Right lobe of liver (tissue), 6 donors: ENCODE results near the gene AURKA. TPM values are rescaled to one million over a fixed set of nuclear protein-coding genes. Genes with fewer than 3 reads are reported as not detected.

Source experiments
- ATAC-seq, 4 donors: fragments of 200-7000 bp; cut with Tn5 transposase; one replicate each; pipeline ENCODE4 v1.9.1; 2020; ENCODE audit warnings: mild to moderate bottlenecking in 4 of 4, moderate library complexity in 4 of 4
- DNase-seq, 3 donors: peaks; one replicate each; pipeline ENCODE4 v3.0.0-alpha.2; 2020
- H3K27ac ChIP-seq, 3 donors: fragments of 200-600 bp; one replicate each; pipeline ENCODE4 v1.8.0; 2022
- H3K27me3 ChIP-seq, 2 donors: fragments of 200-600 bp; one replicate each; pipeline ENCODE4 v1.8.0; 2022
- H3K36me3 ChIP-seq, 4 donors: fragments of 200-600 bp; sonication (generic) in 1 of 4; one replicate each; pipeline versions ENCODE4 v1.5.1 to v1.8.0; 2017 to 2022; ENCODE audit warnings: control low read depth in 1 of 4
- H3K4me1 ChIP-seq, 4 donors: fragments of 200-600 bp; sonication (generic) in 1 of 4; one replicate each; pipeline versions ENCODE4 v1.5.1 to v1.8.0; 2017 to 2022; ENCODE audit warnings: control low read depth in 1 of 4
- H3K4me3 ChIP-seq, 3 donors: fragments of 200-600 bp; one replicate each; pipeline ENCODE4 v1.8.0; 2022
- H3K9me3 ChIP-seq, 4 donors: fragments of 200-600 bp; sonication (generic) in 1 of 4; one replicate each; pipeline versions ENCODE4 v1.5.1 to v1.8.0; 2017 to 2022; ENCODE audit warnings: control low read depth in 1 of 4
- POLR2A ChIP-seq: fragments of 450-650 bp; IDR thresholded peaks from one replicate; pipeline ENCODE4 v1.6.1; 2017; ENCODE audit warnings: antibody characterized with exemption, mild to moderate bottlenecking
- WGBS: methylation state at CpG from one replicate; pipeline ENCODE4 v1.1.6; 2018; ENCODE audit warnings: low coverage, low lambda C conversion rate; ENCODE audit not compliant: insufficient coverage; ENCODE audit errors: missing lambda C conversion rate; 5-methylcytosine and 5-hydroxymethylcytosine counted together
- intact Hi-C, 2 donors: fragments of 100-400 bp; cut with DNase I; formaldehyde crosslinking; loops; one replicate each; pipeline versions ENCODE4 v1.11.2 to v1.14.1; 2022
- total RNA-seq, 6 experiments: library from RNA; depleted of rRNA in 2 of 6; stranded (reverse); fragments of >200 nt in 2 of 6; fragmentation: NEBNext Ultra II Directional in 3 of 6; extraction: Animal tissue kit (Norgen Biotek cat#: 25700) in 3 of 6; gene quantifications; one replicate each; pipeline versions ENCODE4 v1.1.0 to v1.2.4, GENCODE V29; 2016 to 2023
- TF ChIP-seq, protein P1 (sequence below), 4 donors: fragments of 200-600 bp in 3 of 4; fragments of 450-650 bp in 1 of 4; IDR thresholded peaks; one replicate each; pipeline versions ENCODE4 v1.5.1 to v1.8.0; 2016 to 2022; ENCODE audit warnings: antibody characterized with exemption in 4 of 4, mild to moderate bottlenecking in 2 of 4
- donor health status: DM: no; HTN: yes; CAD: no.
- donor health status: DM: no; HTN: no; CAD: no.
- donor health status: DM: no; HTN: no; CAD: no.
- donor health status: DM: no; HTN: yes; CAD: no.
- donor health status: DM: no; HTN: yes; CAD: no.

Gene AURKA
- total RNA-seq, 6 experiments from 2014 or later = 1.5 to 7.4 (median 2.5) TPM

DNA sequence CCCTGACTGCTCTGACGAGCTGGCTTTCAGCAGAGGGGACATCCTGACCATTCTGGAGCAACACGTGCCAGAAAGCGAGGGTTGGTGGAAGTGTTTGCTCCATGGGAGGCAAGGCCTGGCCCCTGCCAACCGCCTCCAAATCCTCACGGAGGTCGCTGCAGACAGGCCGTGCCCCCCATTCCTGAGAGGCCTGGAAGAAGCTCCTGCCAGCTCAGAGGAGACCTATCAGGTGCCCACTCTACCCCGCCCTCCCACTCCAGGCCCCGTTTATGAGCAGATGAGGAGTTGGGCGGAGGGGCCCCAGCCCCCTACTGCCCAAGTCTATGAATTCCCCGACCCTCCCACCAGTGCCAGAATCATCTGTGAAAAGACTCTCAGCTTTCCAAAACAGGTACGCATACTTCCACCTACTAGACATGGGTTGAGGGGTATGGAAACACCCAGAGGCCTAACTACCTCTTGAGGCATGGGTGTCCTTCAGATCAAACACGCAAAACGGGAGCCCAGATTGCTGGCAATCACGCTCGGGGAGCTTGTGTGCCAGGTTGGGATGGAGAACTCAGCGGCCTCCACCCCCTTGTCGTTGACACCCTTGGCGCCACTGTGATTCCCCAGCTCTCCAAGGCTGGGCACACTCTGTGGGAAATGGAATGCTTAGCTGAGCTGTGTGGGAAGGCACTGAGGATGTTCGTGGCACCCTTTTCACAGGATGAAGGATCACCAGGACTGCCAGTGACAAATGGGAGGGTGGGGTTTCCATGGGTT lies 45.4 kb upstream of the AURKA start:
- TF ChIP-seq POLR2A = no peak
- DNase-seq (no peak), ATAC-seq (no peak)
- Histone ChIP-seq H3K27ac (no peak overlapping the region), H3K9me3 (no peaks in the 10 kb centered on the region), H3K4me3 (no peak overlapping the region), H3K36me3 (no peaks in the 10 kb centered on the region), H3K27me3 (no peaks in the 10 kb centered on the region), H3K4me1 (no peaks in the 10 kb centered on the region)
- intact Hi-C loops = no loop called here
- 98% methylated on average over 8 of the region's 20 CpGs for WGBS

DNA sequence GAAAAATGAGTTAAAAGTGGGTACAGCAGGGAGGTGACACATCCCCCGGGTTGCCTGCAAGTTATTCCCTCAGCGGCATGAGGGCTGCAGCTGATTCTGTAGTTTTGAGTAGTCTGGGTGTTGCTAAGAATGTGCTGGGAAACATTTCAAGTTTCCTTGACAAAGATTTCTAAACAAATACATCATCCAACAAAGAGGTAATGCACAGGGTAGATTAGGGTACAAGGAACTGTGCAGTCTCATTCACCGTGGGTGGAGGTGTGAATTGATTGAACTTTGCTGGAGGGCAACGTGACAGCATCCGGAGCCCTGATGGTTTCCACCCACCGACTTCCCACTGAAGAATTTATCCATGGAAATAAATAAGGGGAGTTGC lies 41.9 kb upstream of the AURKA start:
- DNase-seq (no peak), ATAC-seq (no peak)
- H3K27ac ChIP-seq = no peak overlapping the region
- no peak for TF ChIP-seq POLR2A
- TF ChIP-seq, protein P1, sequence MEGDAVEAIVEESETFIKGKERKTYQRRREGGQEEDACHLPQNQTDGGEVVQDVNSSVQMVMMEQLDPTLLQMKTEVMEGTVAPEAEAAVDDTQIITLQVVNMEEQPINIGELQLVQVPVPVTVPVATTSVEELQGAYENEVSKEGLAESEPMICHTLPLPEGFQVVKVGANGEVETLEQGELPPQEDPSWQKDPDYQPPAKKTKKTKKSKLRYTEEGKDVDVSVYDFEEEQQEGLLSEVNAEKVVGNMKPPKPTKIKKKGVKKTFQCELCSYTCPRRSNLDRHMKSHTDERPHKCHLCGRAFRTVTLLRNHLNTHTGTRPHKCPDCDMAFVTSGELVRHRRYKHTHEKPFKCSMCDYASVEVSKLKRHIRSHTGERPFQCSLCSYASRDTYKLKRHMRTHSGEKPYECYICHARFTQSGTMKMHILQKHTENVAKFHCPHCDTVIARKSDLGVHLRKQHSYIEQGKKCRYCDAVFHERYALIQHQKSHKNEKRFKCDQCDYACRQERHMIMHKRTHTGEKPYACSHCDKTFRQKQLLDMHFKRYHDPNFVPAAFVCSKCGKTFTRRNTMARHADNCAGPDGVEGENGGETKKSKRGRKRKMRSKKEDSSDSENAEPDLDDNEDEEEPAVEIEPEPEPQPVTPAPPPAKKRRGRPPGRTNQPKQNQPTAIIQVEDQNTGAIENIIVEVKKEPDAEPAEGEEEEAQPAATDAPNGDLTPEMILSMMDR (IDR thresholded peaks at IDR 0.05) = no peak
- no peaks in the 10 kb centered on the region for H3K36me3 ChIP-seq
- H3K4me3 ChIP-seq = no peak overlapping the region
- no peaks in the 10 kb centered on the region for H3K4me1 ChIP-seq
- intact Hi-C loops = no loop called here
- no peaks in the 10 kb centered on the region for H3K9me3 ChIP-seq
- 74% methylated on average over 5 of the region's 6 CpGs for WGBS
- H3K27me3 ChIP-seq = no peaks in the 10 kb centered on the region

DNA sequence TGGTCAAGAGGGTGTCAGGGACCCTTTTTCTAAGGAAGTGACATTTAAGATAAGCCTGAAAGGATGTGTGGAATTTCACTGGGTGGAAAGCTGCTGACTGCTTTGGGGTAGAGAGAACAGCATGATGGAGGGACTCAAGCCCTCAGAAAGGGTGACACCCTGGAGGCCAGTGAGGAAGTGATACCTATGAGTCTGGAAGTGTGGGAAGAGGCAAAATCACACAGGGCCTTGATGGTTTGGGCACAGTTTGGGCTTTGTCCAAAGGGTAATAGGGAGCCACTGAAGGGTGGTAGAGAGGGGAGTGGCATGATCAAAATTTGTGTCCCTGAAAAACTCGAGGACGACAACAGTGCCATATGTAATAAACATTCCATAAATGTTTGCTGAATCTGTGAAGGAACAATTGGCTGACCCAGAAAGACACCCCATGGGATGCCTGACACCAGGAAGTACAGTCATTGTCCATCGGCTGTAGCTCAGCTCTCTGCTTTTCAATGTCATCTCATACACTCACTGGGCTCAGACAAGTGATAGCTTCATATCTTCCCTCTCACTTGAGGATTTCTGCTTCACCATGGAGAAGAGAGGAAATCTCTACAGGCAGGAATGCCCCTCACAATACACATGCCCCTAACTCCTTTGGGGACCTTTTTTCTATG lies 41.3 kb upstream of the AURKA start:
- Histone ChIP-seq H3K27me3 (no peaks in the 10 kb centered on the region), H3K27ac (no peak overlapping the region), H3K4me3 (no peak overlapping the region), H3K4me1 (no peaks in the 10 kb centered on the region), H3K9me3 (no peaks in the 10 kb centered on the region), H3K36me3 (no peaks in the 10 kb centered on the region)
- DNase-seq (no peak), ATAC-seq (no peak)
- TF ChIP-seq, protein P1 (IDR thresholded peaks at IDR 0.05) = no peak
- TF ChIP-seq POLR2A = no peak
- intact Hi-C loops = no loop called here
- 71% methylated on average over 3 of the region's 3 CpGs for WGBS

DNA sequence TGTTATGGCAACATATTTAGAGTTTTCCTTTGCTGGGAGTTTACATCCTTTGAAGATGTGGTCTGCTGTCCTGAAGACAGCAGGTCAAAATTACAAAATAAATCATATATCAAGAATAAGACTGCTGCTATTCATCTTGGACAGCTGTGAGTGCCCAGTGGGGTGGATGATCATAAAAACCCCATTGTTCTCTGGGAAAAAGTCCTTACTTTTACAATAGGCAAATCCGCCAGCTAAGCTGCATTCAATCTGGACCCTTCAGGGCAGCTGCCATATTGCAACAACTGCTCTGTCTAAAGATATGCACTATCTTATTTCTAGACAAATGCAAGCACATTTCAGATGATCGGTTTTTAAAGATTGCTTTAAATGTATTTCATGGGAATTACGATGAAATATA lies 39.5 kb upstream of the AURKA start:
- TF ChIP-seq, protein P1 (IDR thresholded peaks at IDR 0.05) = no peak
- TF ChIP-seq POLR2A = no peak
- no peaks in the 10 kb centered on the region for H3K36me3 ChIP-seq
- DNase-seq (no peak), ATAC-seq (no peak)
- no peaks in the 10 kb centered on the region for H3K9me3 ChIP-seq
- WGBS = 95% methylated on average over 3 of the region's 3 CpGs
- intact Hi-C loops = no loop called here
- H3K27ac ChIP-seq = no peak overlapping the region
- H3K27me3 ChIP-seq = no peaks in the 10 kb centered on the region
- H3K4me3 ChIP-seq = no peak overlapping the region
- no peaks in the 10 kb centered on the region for H3K4me1 ChIP-seq

DNA sequence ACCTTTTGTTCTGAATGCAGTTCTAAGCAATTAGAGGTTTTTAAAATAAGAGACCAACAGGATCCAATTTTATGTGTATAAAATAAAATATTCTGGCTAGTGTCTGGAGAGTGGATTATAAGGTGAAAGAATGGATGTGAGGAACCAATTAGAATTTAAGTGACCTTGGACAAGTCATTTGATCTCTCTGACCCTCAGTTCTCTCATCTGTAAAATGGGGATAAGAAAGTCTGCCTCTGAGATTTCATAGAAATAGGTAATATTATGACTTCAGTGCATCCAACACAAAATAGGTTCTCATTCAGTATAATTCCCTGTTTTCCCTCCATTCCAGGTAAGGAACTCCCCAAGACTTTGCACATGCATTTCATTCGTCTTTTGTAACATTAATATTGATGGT lies 38.9 kb upstream of the AURKA start:
- DNase-seq = no peak

More for the DNA sequence above, 38.9 kb upstream of the AURKA start:
- H3K4me3 ChIP-seq = no peak overlapping the region
- no peaks in the 10 kb centered on the region for H3K9me3 ChIP-seq
- H3K4me1 ChIP-seq = no peaks in the 10 kb centered on the region
- intact Hi-C loops = no loop called here
- no peaks in the 10 kb centered on the region for H3K27me3 ChIP-seq
- TF ChIP-seq POLR2A = no peak
- TF ChIP-seq, protein P1 (IDR thresholded peaks at IDR 0.05) = no peak
- no peak overlapping the region for H3K27ac ChIP-seq
- H3K36me3 ChIP-seq = no peaks in the 10 kb centered on the region
- WGBS = 100% methylated on average over 1 of the region's 1 CpG
- ATAC-seq = no peak
